Calu3 (cell line): ENCODE measurements around the gene SLC11A1. TPM values are rescaled to one million over a fixed set of nuclear protein-coding genes. Genes with fewer than 3 reads are reported as not detected.

Source experiments
- Bru-seq: library from RNA; stranded (reverse); fragments of 400-500 nt; gene quantifications from one replicate; lab custom pipeline; 2021; lab: Mats Ljungman, UMichigan
- BruChase-seq, 2 experiments: library from RNA; stranded (reverse); fragments of 400-500 nt; gene quantifications; one replicate each; lab custom pipeline; 2021; lab: Mats Ljungman, UMichigan
- BruUV-seq: library from RNA; stranded (reverse); fragments of 400-500 nt; replicated peaks from 2 replicates; lab custom pipeline; 2021; lab: Mats Ljungman, UMichigan
- CTCF ChIA-PET: fragments of 300-600 bp; sonication (Branson Sonifier 250); formaldehyde crosslinking; loops from one replicate; lab custom pipeline; 2022; ENCODE audit warnings: antibody characterized with exemption; lab: Charles Lee
- DNase-seq: peaks from one replicate; pipeline ENCODE4 v3.0.0; 2022
- H3K27ac Mint-ChIP-seq: one replicate; pipeline ENCODE4 v1.8.0; 2022; ENCODE audit warnings: mixed read lengths; ENCODE audit not compliant: unreplicated experiment
- H3K27me3 Mint-ChIP-seq: one replicate; pipeline ENCODE4 v1.8.0; 2022; ENCODE audit warnings: mixed read lengths; ENCODE audit not compliant: unreplicated experiment
- H3K36me3 Mint-ChIP-seq: one replicate; pipeline ENCODE4 v1.8.0; 2022; ENCODE audit warnings: mild to moderate bottlenecking, moderate library complexity, mixed read lengths; ENCODE audit not compliant: insufficient read depth, unreplicated experiment
- H3K4me1 Mint-ChIP-seq: one replicate; pipeline ENCODE4 v1.8.0; 2022; ENCODE audit warnings: mild to moderate bottlenecking, low read depth, mixed read lengths; ENCODE audit not compliant: unreplicated experiment
- H3K4me3 Mint-ChIP-seq: one replicate; pipeline ENCODE4 v1.8.0; 2022; ENCODE audit warnings: mild to moderate bottlenecking, low read depth, moderate library complexity, mixed read lengths; ENCODE audit not compliant: unreplicated experiment
- H3K9me3 Mint-ChIP-seq: one replicate; pipeline ENCODE4 v1.8.0; 2022; ENCODE audit warnings: low read depth, mixed read lengths; ENCODE audit not compliant: unreplicated experiment
- intact Hi-C: fragments of 100-400 bp; cut with micrococcal nuclease; formaldehyde crosslinking; loops from one replicate; pipeline ENCODE4 v1.10.0; 2022; ENCODE audit not compliant: unreplicated experiment
- long read RNA-seq: library from polyadenylated mRNA; stranded (forward); transcript quantifications from one replicate; pipeline ENCODE4 v2.0.0, GENCODE V29; 2022
- total RNA-seq: library from RNA; stranded (reverse); gene quantifications from 2 replicates; pipeline ENCODE4 v1.2.3, GENCODE V29; 2022
- TF ChIP-seq, protein P1 (sequence below): fragments of 200-600 bp; IDR thresholded peaks from one replicate; pipeline ENCODE4 v1.8.0; 2022; ENCODE audit warnings: antibody characterized with exemption; ENCODE audit not compliant: unreplicated experiment

The SLC11A1 gene
- total RNA-seq (0.12 TPM in 1 of 2 replicates, not detected in the other), Bru-seq, nascent RNA (percentile 10 among the genes with signal in this experiment), BruChase-seq, experiment 1, labeled RNA remaining after a 6-hour chase (percentile 9 among the genes with signal in this experiment), BruChase-seq, experiment 2, labeled RNA remaining after a 2-hour chase (not detected)
- long read RNA-seq: 0 reads

DNA sequence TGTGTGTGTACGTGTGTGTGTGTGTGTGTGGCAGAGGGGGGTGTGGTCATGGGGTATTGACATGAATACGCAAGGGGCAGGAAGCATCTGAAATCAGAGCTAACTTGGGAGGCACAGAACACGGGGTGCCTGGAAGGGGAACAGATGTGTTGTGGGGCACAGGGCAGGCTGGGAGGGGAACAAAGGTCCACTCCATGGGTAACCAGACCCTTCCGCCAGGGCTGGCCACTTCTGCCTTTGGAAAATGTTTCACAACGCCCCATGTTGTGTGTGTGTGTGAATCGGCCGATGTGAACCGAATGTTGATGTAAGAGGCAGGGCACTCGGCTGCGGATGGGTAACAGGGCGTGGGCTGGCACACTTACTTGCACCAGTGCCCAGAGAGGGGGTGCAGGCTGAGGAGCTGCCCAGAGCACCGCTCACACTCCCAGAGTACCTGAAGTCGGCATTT lies at the start of gene SLC11A1:
TSS of gene SLC11A1 (plus strand) at position 358 of the 451 bp plus-strand sequence. CDS start 96 bp downstream, outside the sequence.
- no peak within 1 kb of the TSS for H3K27ac Mint-ChIP-seq

DNA sequence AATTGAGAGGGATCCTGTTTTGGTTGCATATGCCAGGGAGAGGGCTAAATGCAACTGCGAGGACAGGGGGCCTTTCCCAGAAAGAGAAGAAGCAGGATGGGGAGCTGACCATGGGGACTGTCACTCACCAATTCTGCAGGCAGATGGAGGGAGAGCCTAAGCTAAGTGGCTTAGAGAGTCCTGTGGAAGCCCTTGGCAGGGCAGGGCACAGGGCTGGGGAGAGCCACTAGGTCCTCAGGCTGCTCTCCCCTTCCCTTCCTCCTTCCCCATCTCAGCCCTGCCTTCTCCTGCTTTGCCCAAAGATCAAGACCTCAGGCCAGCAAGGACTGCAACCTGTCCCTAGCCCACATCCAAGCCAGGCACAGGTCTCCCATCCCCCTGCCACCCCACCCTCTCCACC lies 49.8 kb upstream of the SLC11A1 start:
- H3K36me3 Mint-ChIP-seq: no peaks in the 10 kb centered on the region
- H3K4me3 Mint-ChIP-seq: no peak overlapping the region
- intact Hi-C loops: no loop called here
- H3K27me3 Mint-ChIP-seq: no peaks in the 10 kb centered on the region
- TF ChIP-seq, protein P1, sequence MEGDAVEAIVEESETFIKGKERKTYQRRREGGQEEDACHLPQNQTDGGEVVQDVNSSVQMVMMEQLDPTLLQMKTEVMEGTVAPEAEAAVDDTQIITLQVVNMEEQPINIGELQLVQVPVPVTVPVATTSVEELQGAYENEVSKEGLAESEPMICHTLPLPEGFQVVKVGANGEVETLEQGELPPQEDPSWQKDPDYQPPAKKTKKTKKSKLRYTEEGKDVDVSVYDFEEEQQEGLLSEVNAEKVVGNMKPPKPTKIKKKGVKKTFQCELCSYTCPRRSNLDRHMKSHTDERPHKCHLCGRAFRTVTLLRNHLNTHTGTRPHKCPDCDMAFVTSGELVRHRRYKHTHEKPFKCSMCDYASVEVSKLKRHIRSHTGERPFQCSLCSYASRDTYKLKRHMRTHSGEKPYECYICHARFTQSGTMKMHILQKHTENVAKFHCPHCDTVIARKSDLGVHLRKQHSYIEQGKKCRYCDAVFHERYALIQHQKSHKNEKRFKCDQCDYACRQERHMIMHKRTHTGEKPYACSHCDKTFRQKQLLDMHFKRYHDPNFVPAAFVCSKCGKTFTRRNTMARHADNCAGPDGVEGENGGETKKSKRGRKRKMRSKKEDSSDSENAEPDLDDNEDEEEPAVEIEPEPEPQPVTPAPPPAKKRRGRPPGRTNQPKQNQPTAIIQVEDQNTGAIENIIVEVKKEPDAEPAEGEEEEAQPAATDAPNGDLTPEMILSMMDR: no peak
- CTCF ChIA-PET: no interaction called here
- BruUV-seq: no TSS peak
- no peaks in the 10 kb centered on the region for H3K4me1 Mint-ChIP-seq
- no peak overlapping the region for H3K27ac Mint-ChIP-seq
- H3K9me3 Mint-ChIP-seq: no peaks in the 10 kb centered on the region
- no peak for DNase-seq

More for the DNA sequence above, at the start of gene SLC11A1:
- Mint-ChIP-seq H3K9me3 (no peaks in the 10 kb centered on the region), H3K4me1 (peaks cover 24% of the 10 kb centered on the region), H3K4me3 (no peak within 1 kb of the TSS), H3K27me3 (peaks cover 26% of the 10 kb centered on the region), H3K36me3 (no peaks in the 10 kb centered on the region)
- no TSS peak for BruUV-seq
- TF ChIP-seq, protein P1: no peak
- CTCF ChIA-PET: no interaction called here
- DNase-seq: no peak
- intact Hi-C loops: no loop called here

- DNase-seq: no peak
- TF ChIP-seq, protein P1: no peak
- H3K9me3 Mint-ChIP-seq: no peaks in the 10 kb centered on the region
- CTCF ChIA-PET: interaction anchor here (0.6 kb wide), 2 partner anchors 12 to 788 kb away, joined by 3 read pairs; no protein-coding TSS in a partner anchor
- no peaks in the 10 kb centered on the region for H3K36me3 Mint-ChIP-seq
- no peak overlapping the region for H3K27ac Mint-ChIP-seq
- BruUV-seq: no TSS peak
- intact Hi-C loops: no loop called here
- H3K4me1 Mint-ChIP-seq: no peaks in the 10 kb centered on the region
- no peaks in the 10 kb centered on the region for H3K27me3 Mint-ChIP-seq
- H3K4me3 Mint-ChIP-seq: no peak overlapping the region
These were observed 49.0 kb upstream of the SLC11A1 start for GRCh38 chr2:218332920-218333645.

DNA sequence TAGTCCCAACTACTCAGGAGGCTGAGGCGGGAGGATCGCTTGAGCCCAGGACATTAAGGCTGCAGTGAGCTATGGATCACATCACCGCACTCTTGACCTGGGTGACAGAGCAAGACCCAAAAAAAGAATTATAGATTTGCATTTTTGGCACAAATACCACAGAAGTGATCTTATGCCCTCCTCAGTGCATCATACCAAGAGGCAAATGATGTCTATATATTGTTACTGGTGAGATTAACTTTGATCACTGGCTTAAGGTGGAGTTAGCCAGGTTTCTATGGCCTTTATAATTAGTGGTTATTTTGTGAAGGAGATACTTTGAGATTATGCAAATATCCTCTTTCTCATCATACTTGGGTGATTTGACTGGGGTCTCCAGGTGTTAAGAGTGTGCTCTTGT lies 47.5 kb upstream of the SLC11A1 start:
- BruUV-seq: no TSS peak
- Mint-ChIP-seq H3K4me3 (no peak overlapping the region), H3K36me3 (no peaks in the 10 kb centered on the region), H3K9me3 (no peaks in the 10 kb centered on the region), H3K4me1 (no peaks in the 10 kb centered on the region), H3K27me3 (no peaks in the 10 kb centered on the region), H3K27ac (no peak overlapping the region)
- CTCF ChIA-PET: interaction anchor here (0.6 kb wide), 1 partner anchor 61 kb away, joined by 4 read pairs; no protein-coding TSS in a partner anchor
- intact Hi-C loops: no loop called here
- TF ChIP-seq, protein P1: no peak
- no peak for DNase-seq
